ENCODE data around the gene MCEMP1.

The MCEMP1 gene

GRCh38 chr19:7706955-7707456 lies 30.1 kb downstream of the MCEMP1 start:
- no peak for TF ChIP-seq CTCF (IDR thresholded peaks at IDR 0.05; ENCODE audit: low read depth, low read length)
- DNase-seq (ENCODE audit: low read depth): no peak
- H3K4me3 ChIP-seq (ENCODE audit: low read depth, low read length): no peak overlapping the region

- DNase-seq (ENCODE audit: low read depth): no peak
- TF ChIP-seq CTCF (IDR thresholded peaks at IDR 0.05; ENCODE audit: low read depth, low read length) (no peak), MYC (IDR thresholded peaks at IDR 0.05; ENCODE audit: low read depth, low read length) (no peak), MAX (IDR thresholded peaks at IDR 0.05; ENCODE audit: low read depth, low read length) (no peak), POLR2A (IDR thresholded peaks at IDR 0.05; ENCODE audit: extremely low read depth, insufficient read length) (no peak)
- no peak overlapping the region for H3K4me3 ChIP-seq (ENCODE audit: low read depth, low read length)
Observed at GRCh38 chr19:7709932-7710460, 33.1 kb downstream of the MCEMP1 start.

GRCh38 chr19:7710616-7711015 lies 33.7 kb downstream of the MCEMP1 start:
- no peak for DNase-seq (ENCODE audit: low read depth)
- TF ChIP-seq POLR2A (IDR thresholded peaks at IDR 0.05; ENCODE audit: extremely low read depth, insufficient read length) (no peak), MYC (IDR thresholded peaks at IDR 0.05; ENCODE audit: low read depth, low read length) (no peak), CTCF (IDR thresholded peaks at IDR 0.05; ENCODE audit: low read depth, low read length) (no peak), MAX (IDR thresholded peaks at IDR 0.05; ENCODE audit: low read depth, low read length) (no peak)
- no peak overlapping the region for H3K4me3 ChIP-seq (ENCODE audit: low read depth, low read length)

GRCh38 chr19:7715671-7716070 lies 38.8 kb downstream of the MCEMP1 start:
- H3K4me3 ChIP-seq (ENCODE audit: low read depth, low read length): no peak overlapping the region
- TF ChIP-seq MYC (IDR thresholded peaks at IDR 0.05; ENCODE audit: low read depth, low read length): no peak
- TF ChIP-seq MAX (IDR thresholded peaks at IDR 0.05; ENCODE audit: low read depth, low read length): no peak
- no peak for TF ChIP-seq CTCF (IDR thresholded peaks at IDR 0.05; ENCODE audit: low read depth, low read length)
- TF ChIP-seq POLR2A (IDR thresholded peaks at IDR 0.05; ENCODE audit: extremely low read depth, insufficient read length): no peak
- DNase-seq (ENCODE audit: low read depth): no peak

- DNase-seq (ENCODE audit: low read depth): no peak
- H3K4me3 ChIP-seq (ENCODE audit: low read depth, low read length): no peak overlapping the region
- TF ChIP-seq POLR2A (IDR thresholded peaks at IDR 0.05; ENCODE audit: extremely low read depth, insufficient read length) (no peak), MAX (IDR thresholded peaks at IDR 0.05; ENCODE audit: low read depth, low read length) (no peak), MYC (IDR thresholded peaks at IDR 0.05; ENCODE audit: low read depth, low read length) (no peak), CTCF (IDR thresholded peaks at IDR 0.05; ENCODE audit: low read depth, low read length) (no peak)
Observed at GRCh38 chr19:7716762-7717161, 39.9 kb downstream of the MCEMP1 start.

- H3K4me3 ChIP-seq (ENCODE audit: low read depth, low read length): no peak overlapping the region
- DNase-seq (ENCODE audit: low read depth): no peak
- TF ChIP-seq POLR2A (IDR thresholded peaks at IDR 0.05; ENCODE audit: extremely low read depth, insufficient read length) (no peak), MAX (IDR thresholded peaks at IDR 0.05; ENCODE audit: low read depth, low read length) (no peak), CTCF (IDR thresholded peaks at IDR 0.05; ENCODE audit: low read depth, low read length) (no peak), MYC (IDR thresholded peaks at IDR 0.05; ENCODE audit: low read depth, low read length) (no peak)
Observed at GRCh38 chr19:7718668-7719067, 41.8 kb downstream of the MCEMP1 start.

All from NB4 (cell line).